ENCODE measurements around the gene ARAF. TPM values are rescaled to one million over a fixed set of nuclear protein-coding genes. Genes with fewer than 3 reads are reported as not detected.
A peak's percentile ranks its signal among the peaks of the same experiment; 100 is the strongest.

The ARAF gene
- polyA plus RNA-seq, 3 donors, result 49.7 to 105 (median 68.6) TPM

GRCh38 chrX:47590984-47591383 is 30.0 kb downstream of the ARAF start:
- no peak overlapping the region for H3K27ac ChIP-seq (ENCODE audit: low read depth in 1 of 2, low read length in 2 of 2)
- Mint-ChIP-seq H3K27me3 (ENCODE audit: low read depth in 3 of 3) (peaks cover 0 to 6% (median 3%) of the 10 kb centered on the region in 3 donors), H3K27ac (no peak overlapping the region), H3K4me1 (no peaks in the 10 kb centered on the region), H3K36me3 (peaks cover 7 to 9% of the 10 kb centered on the region in 2 donors), H3K9me3 (peaks cover 0 to 5% (median 0%) of the 10 kb centered on the region in 7 donors), H3K4me3 (no peak overlapping the region)
- no peak overlapping the region for H3K4me3 ChIP-seq (replicated peaks in 1 of 3; ENCODE audit: low read depth in 2 of 3, low read length in 3 of 3)
- TF ChIP-seq CTCF (IDR thresholded peaks at IDR 0.05), result no peak
- no peaks in the 10 kb centered on the region for H3K4me1 ChIP-seq (ENCODE audit: control insufficient read depth in 1 of 2, insufficient read depth in 2 of 2, low read length in 2 of 2)
- H3K9me3 ChIP-seq (replicated peaks in 1 of 2; ENCODE audit: control insufficient read depth in 1 of 2, insufficient read depth in 1 of 2, low read length in 2 of 2), result no peaks in the 10 kb centered on the region
- 100% methylated on average over 2 of the region's 5 CpGs for WGBS (ENCODE audit: insufficient coverage)
- H4K20me1 ChIP-seq (ENCODE audit: insufficient read depth, low read length), result peaks cover 7% of the 10 kb centered on the region
- intact Hi-C loops (cut with micrococcal nuclease), result no loop called here
- H3K36me3 ChIP-seq (replicated peaks in 1 of 2; ENCODE audit: control insufficient read depth in 1 of 2, insufficient read depth in 2 of 2, low read length in 2 of 2), result peaks cover 0 to 8% of the 10 kb centered on the region in 2 donors
- H3K9ac ChIP-seq (ENCODE audit: insufficient read depth, low read length, poor library complexity, severe bottlenecking), result no peak overlapping the region
- no peaks in the 10 kb centered on the region for H3K27me3 ChIP-seq (ENCODE audit: control insufficient read depth in 2 of 2, insufficient read depth in 2 of 2, low read length in 2 of 2)
- no peaks in the 10 kb centered on the region for H3K79me2 ChIP-seq (ENCODE audit: insufficient read depth, low read length)
- H3K4me2 ChIP-seq (replicated peaks; ENCODE audit: extremely low read depth, low read length, poor library complexity, severe bottlenecking), result no peak overlapping the region
- no peak overlapping the region for H2AFZ ChIP-seq (ENCODE audit: insufficient read depth, low read depth, low read length, poor library complexity, severe bottlenecking)
- DNase-seq, result no peak

GRCh38 chrX:47593522-47593921 is 32.5 kb downstream of the ARAF start:
- Mint-ChIP-seq H3K27ac (no peak overlapping the region), H3K9me3 (peaks cover 2 to 20% (median 10%) of the 10 kb centered on the region in 7 donors), H3K4me1 (no peaks in the 10 kb centered on the region), H3K36me3 (no peaks in the 10 kb centered on the region), H3K4me3 (no peak overlapping the region), H3K27me3 (ENCODE audit: low read depth in 3 of 3) (peaks cover 0 to 6% (median 2%) of the 10 kb centered on the region in 3 donors)
- Histone ChIP-seq H4K20me1 (ENCODE audit: insufficient read depth, low read length) (no peaks in the 10 kb centered on the region), H3K79me2 (ENCODE audit: insufficient read depth, low read length) (no peaks in the 10 kb centered on the region), H3K4me1 (ENCODE audit: control insufficient read depth in 1 of 2, insufficient read depth in 2 of 2, low read length in 2 of 2) (no peaks in the 10 kb centered on the region), H3K4me3 (replicated peaks in 1 of 3; ENCODE audit: low read depth in 2 of 3, low read length in 3 of 3) (no peak overlapping the region), H3K9me3 (replicated peaks in 1 of 2; ENCODE audit: control insufficient read depth in 1 of 2, insufficient read depth in 1 of 2, low read length in 2 of 2) (peaks cover 0 to 4% of the 10 kb centered on the region in 2 donors), H3K27ac (ENCODE audit: low read depth in 1 of 2, low read length in 2 of 2) (no peak overlapping the region), H3K36me3 (replicated peaks in 1 of 2; ENCODE audit: control insufficient read depth in 1 of 2, insufficient read depth in 2 of 2, low read length in 2 of 2) (no peaks in the 10 kb centered on the region), H3K4me2 (replicated peaks; ENCODE audit: extremely low read depth, low read length, poor library complexity, severe bottlenecking) (no peak overlapping the region), H2AFZ (ENCODE audit: insufficient read depth, low read depth, low read length, poor library complexity, severe bottlenecking) (no peak overlapping the region), H3K27me3 (ENCODE audit: control insufficient read depth in 2 of 2, insufficient read depth in 2 of 2, low read length in 2 of 2) (no peaks in the 10 kb centered on the region), H3K9ac (ENCODE audit: insufficient read depth, low read length, poor library complexity, severe bottlenecking) (no peak overlapping the region)
- intact Hi-C loops (cut with micrococcal nuclease), result no loop called here
- WGBS (ENCODE audit: insufficient coverage), result no CpG with 5 or more reads among the region's 4 CpGs
- DNase-seq, result peak in 1 of 3 donors; percentile 26
- TF ChIP-seq CTCF (IDR thresholded peaks at IDR 0.05), result no peak

All from CD14-positive monocyte (primary cell).